NCI-H146 treated with DMSO at 0.1 percent for 48 hours (cell line): ENCODE results near the gene ANKRD34C.
"Not testable (repeated sequence)": the region's sequence is repeated elsewhere in the genome, so short reads cannot be mapped to it uniquely, and the experiment has no call there.

ENCODE experiments used
- DNase-seq: peaks from one replicate; lab custom pipeline; 2025; ENCODE audit not compliant: unreplicated experiment; lab: John Stamatoyannopoulos, UW

ANKRD34C gene

DNA sequence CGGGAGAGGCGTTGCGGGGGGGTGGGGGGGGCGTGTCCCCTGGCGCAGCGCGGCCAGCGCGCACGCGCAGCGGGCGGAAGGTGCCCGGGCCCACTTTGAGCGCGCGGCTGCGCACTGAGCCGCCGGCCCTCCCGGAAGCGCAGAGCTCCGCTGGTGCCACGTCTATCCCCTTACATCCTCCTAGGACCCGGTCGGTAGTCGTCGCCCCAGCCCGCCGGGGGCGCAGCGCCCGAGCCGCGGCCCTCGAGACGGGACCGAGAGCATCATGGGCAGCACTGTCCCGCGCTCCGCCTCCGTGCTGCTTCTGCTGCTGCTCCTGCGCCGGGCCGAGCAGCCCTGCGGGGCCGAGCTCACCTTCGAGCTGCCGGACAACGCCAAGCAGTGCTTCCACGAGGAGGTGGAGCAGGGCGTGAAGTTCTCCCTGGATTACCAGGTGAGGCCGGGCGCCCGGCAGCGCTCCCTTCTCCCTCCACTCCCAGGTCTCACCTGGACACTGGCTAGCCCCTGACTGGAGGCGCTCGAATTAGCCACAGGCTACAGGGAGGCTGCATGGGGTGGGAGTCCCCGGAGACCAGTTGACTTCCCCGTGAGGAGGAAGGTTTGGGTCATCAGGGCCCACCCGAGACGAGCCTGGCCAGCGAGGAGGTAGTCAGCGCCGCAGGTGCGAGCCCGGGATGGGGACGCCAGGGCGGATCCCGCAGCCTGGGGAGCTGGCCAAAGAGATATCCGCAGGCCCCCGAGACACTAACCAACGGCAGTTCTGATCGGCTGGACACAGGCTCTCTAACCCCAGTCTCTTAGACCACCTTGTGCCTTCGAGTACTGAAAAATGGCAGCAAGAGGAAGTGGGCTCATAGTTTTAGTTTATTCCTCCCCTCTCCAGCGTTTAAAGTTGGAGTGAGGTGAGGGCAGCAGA is 28.7 kb downstream of the ANKRD34C start, which contains the start of gene TMED3:
TSS of gene TMED3 (plus strand) at position 128 of the 916 bp plus-strand sequence. CDS start at position 266, 138 bp downstream.
- DNase-seq = peak; percentile 56

DNA sequence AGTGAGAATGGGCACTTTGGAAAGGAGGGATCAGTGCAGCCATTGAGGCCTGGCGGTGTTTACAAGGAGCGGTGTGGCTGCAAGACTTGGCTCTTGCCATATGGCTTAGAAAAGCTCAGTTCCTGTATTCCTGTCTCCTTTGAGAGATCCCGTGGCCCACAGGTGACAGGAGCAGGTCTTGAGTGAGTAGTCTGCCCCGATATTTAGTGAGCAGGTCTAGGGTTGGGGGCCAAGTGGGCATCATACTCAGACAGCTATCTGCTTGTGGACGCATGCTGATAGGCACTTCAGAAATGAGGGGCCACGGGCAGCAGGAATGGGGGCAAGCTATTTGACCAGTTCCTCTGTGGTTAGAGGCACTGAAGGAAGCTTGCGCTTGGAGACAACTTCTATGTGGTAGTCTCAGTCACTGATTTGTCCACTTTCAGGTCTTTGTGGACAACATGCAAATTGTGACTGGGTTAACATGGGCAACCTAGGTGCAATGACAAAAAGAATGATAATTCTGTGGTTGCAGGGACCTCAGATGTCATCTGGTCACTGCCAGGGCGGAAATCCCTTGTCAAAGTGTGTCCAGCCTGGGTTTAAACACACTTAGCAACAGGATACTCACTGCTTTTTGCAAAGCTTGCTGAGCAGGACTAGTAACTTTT is 29.5 kb downstream of the ANKRD34C start:
- DNase-seq = no peak

GRCh38 chr15:79314186-79314585 is 31.7 kb downstream of the ANKRD34C start:
- no peak for DNase-seq

- DNase-seq = no peak
Measured at GRCh38 chr15:79314811-79315210, 32.3 kb downstream of the ANKRD34C start.

DNA sequence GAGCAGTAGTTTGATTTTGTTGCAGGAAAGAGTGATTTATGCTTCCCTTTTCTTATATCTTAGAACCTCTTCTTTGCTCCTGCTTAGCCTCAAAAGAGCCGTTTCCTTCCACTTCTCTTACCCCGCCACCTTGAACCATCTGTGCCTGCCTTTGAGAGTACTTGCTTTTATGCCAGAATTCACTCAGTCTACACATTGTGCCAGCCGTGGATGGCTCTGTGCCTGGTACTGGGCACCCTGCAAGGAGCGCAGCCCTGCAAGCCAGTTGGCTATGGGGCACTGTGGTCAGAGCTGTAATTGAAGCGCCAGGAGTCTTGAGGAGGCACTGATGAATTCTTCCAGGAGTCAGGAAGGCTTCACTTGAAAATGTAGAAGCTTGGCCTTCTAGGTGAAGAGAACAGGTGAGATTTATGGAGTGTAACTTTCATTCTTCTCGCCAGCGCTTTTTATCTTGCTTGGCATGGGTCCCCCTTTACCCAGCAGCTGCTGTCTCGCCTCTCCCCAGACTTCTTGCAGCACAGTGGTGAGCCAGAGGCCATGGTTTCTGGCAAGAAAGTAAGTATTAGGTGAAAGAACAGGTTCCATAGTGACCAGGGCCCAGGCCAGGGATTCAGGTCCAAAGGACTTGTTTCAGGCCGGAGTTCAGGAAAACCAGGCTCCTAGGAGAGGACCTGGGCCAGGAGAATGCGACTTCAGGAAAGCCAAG is 33.3 kb downstream of the ANKRD34C start:
- no peak for DNase-seq

GRCh38 chr15:79316864-79317263 is 34.3 kb downstream of the ANKRD34C start:
- no peak for DNase-seq

DNA sequence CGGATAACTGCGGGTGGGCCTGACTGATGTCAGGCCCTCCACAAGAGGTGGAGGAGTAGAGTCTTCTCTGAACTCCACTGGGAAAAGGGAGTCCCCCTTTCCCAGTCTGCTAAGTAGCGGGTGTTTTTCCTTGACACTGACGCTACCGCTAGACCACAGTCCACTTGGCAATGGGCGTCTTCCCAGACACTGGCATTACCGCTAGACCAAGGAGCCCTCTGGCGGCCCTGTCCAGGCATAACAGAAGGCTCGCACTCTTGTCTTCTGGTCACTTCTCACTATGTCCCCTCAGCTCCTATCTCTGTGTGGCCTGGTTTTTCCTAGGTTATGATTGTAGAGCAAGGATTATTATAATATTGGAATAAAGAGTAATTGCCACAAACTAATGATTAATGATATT is 37.5 kb downstream of the ANKRD34C start:
- DNase-seq = not testable (repeated sequence)

- DNase-seq = no peak
Measured at GRCh38 chr15:79321876-79322275, 39.4 kb downstream of the ANKRD34C start.

DNA sequence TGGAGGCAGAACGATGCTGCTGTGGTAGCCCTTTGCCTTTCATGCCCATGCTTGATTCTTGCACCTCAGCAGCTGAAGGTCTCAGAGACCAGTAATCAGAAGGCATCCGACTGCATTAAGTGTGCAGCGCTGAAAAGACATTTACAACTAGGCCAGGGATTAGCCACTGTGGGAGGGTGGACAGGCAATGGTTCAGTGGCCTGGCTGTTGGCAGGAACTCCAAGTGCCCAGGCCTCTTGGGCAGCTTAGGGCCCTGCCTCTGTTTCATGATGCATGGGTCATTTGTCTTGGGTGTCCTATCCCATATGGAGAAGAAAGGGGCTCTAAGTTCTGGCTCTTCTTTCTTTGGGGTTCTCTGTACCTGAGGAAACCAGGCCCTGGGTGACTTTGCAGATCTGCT is 39.8 kb downstream of the ANKRD34C start:
- DNase-seq = no peak

DNA sequence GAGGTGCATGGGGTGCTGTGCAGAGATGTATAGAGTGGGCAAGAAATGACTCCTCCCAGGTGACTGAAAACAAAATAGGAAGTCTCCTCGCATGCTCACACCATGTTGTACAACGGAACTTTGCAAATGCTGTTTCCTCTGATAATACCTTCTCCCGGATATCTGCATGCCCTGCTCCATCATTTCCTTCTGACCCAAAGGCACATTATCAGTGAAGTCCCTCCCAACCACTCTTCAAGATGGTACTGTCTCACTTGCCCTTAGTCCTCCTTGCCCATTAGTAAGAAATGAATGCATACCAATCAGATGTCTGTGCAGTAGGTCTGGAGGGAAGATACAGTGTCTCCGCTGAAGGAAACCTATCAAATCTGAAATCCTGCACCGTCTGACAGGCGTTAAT is 40.4 kb downstream of the ANKRD34C start:
- no peak for DNase-seq

DNA sequence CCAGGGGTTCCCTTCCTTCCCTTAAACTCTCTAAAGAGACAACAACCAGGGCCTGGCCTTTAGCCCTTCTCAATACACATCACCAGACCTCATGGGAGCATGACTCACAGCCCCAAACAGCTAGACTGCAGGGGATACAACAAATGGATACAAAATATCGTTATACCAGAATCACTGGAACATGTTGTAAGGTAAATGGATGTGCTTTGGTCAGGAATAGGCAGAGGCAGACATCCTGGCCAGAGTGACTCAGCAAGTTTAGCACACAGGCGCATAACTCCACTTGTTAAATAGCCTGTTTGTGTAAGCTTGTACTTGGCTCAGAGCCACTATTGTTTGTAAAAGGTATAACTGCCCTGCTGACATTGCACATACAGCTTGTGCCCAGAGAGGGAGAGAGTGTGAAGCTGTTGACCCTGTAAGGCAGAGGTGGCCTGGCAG is 46.7 kb downstream of the ANKRD34C start:
- DNase-seq = no peak
